GM11168 (cell line): ENCODE measurements around the gene TANGO6.

Experiments used
- in situ Hi-C: fragments of 300-500 bp; cut with MboI; formaldehyde crosslinking; loops from one replicate; pipeline ENCODE4 v1.12.0; 2022; ENCODE audit warnings: low sequenced_read_pairs; ENCODE audit not compliant: unreplicated experiment

Gene TANGO6

GRCh38 chr16:69079697-69080096 is 236.4 kb downstream of the TANGO6 start:
- in situ Hi-C loops: no loop called here

- in situ Hi-C loops: no loop called here
Measured at GRCh38 chr16:69083306-69083941, 240.1 kb downstream of the TANGO6 start.

GRCh38 chr16:69084289-69084688 is 241.0 kb downstream of the TANGO6 start:
- in situ Hi-C loops: no loop called here

DNA sequence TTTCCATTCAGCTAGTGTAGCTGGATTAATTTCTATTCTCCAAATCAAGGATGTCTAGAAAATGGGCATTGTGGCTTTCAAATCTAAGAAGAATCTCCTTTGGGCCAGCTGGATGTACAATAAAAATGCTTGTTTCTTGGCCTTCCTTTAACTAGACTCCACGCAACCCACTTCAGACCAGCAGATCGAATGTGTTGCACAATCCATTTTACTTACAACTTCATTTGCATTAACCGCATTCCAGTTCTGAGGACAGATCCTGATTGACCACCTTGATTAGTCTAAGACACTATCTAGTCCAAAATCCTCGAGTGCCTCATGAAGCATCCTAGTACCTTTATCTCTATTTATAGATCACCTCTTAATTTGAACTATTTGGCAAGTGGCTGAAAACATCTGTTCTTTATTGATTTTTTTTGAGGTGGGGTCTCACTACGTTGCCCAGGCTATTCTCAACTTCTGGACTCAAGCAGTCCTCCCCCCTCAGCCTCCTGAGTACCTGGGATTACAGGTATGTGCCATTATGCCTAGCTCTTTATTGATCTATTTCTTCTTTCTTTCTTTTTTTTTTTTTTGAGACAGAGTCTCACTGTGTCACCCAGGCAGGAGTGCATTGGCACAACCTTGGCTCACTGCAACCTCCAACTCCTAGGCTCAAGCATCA is 241.8 kb downstream of the TANGO6 start:
- in situ Hi-C loops: no loop called here

GRCh38 chr16:69087161-69087581 is 243.8 kb downstream of the TANGO6 start:
- in situ Hi-C loops: no loop called here

DNA sequence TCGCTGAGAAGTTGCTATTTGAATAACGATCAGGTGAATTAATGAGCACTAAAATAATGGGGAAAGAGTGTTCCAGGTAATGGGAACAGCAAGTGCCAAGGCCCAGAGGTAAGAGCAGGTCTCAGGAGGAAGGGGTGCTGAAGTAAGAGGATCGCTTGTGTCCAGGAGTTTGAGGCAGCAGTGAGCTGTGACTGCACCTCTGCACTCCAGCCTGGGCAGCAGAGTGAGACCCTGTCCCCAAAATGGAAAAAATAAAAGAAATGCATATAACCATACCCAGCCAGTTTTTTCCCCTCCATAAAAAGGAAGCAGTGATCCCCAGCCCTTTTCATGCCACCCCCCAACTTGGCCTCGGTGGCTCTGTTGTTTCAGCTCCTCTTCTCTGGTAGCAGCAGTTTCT is 245.4 kb downstream of the TANGO6 start:
- in situ Hi-C loops: no loop called here

DNA sequence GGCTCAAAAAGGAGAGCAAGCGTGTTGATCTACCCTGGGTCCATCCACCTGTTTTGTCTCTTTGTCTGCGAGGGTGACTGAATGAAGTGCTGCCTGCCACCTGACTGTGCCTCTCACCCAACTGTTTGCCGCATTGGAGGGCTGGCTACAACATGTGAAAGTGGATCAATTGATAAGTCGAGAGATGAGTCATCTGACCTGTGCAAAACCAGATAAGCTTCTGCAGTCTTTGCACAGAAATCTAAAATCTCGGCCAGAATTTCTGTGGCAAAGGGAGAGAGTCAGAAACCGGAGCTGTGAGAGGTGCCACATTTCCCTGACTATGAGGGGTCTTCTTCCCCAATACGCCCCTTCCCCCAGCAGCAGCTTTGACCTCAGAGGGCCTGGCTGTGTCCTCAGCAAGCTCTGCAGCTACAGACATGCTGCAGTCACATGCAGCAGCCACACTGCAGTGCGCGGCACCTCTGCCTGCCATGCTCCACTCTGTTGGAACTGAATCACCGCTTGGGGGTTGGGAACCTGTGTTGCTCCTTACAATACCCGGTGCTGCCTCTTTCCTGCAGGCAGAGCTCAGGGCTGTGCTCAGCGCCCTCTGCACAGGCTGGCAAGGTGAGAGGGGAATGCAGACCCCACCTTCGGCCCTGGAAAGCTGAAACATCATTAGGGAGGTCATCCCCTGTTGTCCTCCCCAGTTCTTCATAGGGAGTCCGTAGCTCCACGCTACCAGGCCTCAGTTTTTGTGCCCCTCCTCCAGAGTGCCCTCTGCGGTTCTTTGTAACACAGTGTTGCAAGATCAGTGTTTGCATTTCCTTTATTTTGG is 246.0 kb downstream of the TANGO6 start:
- in situ Hi-C loops: no loop called here

GRCh38 chr16:69093974-69094373 is 250.6 kb downstream of the TANGO6 start:
- in situ Hi-C loops: no loop called here

DNA sequence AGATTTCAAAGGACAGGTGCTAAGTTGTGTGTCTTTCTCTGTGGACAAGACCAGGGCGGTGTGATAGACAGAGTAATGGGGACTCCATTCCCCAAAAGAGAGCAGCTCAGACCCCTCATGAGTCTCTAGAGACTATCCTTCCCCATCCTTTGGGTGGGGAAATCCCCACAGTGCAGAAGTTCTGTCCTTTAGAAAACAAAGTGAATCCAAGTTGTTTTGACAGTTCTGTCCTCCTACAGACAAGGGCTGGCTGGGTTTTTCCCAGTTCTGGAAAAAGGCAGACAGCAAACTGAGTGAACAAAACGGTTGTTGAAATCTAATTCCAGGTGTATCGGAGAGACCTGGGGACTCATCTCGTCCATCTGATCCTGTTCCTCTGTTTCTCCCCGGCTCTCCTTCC is 251.2 kb downstream of the TANGO6 start:
- in situ Hi-C loops: no loop called here

GRCh38 chr16:69095193-69095592 is 251.9 kb downstream of the TANGO6 start:
- in situ Hi-C loops: no loop called here

GRCh38 chr16:69100071-69100691 is 256.9 kb downstream of the TANGO6 start:
- in situ Hi-C loops: loop anchor here (25.0 kb wide), 1 partner anchor 388 kb away; no protein-coding TSS in a partner anchor

DNA sequence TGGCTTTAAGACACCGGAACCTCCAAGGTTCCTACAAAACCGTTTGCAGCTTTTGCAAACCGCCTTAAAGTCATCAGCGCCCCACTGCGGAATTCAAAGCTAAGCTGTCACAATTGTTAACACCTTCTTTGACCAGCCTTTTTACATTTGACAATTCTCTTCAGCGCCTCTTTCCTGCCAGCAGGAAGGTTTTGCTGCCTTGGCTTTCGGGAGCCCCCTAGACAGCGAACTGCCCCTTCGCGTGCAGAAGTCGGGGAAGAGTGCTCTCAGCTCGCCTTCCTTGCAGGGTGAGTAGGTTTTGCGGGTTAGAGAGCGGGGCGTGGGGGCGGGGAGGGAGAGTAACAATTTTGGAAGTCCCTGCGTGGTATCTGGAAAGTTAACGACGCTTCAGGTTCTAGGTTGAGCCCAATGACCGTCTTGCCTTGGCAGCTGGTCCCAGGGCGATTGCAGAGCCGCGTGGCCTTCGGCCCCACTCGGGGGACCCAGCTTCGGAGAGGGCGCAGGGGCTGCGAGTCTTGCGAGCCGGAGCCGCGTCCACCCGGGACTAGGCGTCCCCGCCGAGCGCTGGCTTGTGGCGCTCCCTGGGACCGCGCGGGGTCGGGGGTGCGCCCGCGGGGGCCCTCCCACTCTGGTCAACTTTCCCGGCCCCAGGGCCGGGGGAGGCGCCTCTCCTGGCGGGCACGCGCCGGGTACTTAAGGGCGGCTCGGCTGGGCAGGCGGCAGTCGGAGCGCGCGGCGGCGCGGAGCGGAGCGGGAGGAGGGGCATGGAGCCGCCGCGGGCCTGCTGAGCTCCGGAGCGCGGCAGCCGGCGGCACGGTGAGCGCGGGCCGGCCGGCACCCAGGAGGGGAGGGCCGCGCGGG is 262.4 kb downstream of the TANGO6 start, which contains the start of gene HAS3:
Gene HAS3, plus strand, starts transcription at position 153 of the 861 bp plus-strand sequence. CDS start 3,743 bp downstream, outside the sequence.
- in situ Hi-C loops: loop anchor here (25.0 kb wide), 1 partner anchor 393 kb away; no protein-coding TSS in a partner anchor

GRCh38 chr16:69106491-69107315 is 263.4 kb downstream of the TANGO6 start:
- in situ Hi-C loops: loop anchor here (25.0 kb wide), 1 partner anchor 394 kb away; no protein-coding TSS in a partner anchor

DNA sequence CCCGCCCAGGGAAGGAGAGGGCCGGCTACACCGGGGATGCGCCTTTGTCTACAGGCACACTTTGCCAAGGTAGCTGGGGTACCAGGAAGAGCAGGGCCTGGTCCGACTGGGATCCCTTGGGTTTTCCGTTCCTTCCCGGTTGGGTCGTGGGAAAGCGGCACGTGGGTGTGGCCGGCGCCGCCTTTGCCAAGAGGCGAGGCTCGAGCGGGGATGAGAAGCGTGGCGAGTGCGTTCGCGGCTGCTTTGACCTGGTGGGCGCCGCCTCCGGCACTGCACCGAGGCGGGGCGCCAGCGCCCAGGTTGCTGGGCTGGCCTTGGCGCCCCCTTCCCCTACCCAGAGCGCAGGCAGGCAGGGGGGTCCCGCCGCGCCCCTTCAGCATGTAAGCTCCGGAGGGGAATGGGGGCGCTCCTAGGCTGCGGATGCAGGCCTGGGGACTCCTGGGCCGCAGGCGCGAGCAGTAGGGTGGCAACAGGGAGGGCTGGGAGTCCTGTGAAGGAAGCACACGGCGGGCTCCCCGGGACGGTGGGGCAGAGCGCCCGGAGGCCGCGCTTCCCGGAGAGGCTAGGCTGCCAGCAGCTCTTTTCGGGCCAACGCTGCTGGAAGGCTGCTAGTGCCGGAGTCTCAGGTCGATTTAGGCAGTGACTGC is 264.1 kb downstream of the TANGO6 start:
- in situ Hi-C loops: loop anchor here (25.0 kb wide), 1 partner anchor 395 kb away; no protein-coding TSS in a partner anchor

- in situ Hi-C loops: loop anchor here (25.0 kb wide), 1 partner anchor 396 kb away; no protein-coding TSS in a partner anchor
Measured at GRCh38 chr16:69108064-69108904, 265.0 kb downstream of the TANGO6 start.

DNA sequence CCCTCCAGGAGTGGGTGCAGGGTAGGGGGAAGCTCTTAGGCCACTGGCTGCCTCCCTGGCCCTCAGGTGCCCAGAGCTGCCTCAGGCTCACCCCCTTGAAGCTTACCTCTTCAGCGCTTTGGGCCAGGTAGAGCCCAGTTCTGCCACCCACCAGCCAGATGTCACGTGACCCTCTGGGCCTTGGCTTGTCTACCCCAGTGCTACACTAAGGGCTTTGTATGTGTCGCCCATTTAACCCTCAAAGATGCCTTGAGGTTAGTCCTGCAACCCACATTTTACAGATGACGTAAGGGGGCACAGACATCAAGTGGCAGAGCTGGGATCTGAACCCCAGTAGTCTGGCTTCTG is 265.5 kb downstream of the TANGO6 start:
- in situ Hi-C loops: loop anchor here (25.0 kb wide), 1 partner anchor 397 kb away; no protein-coding TSS in a partner anchor
